HG03439 (cell line): ENCODE measurements around the gene PTPRF.
"Not testable (repeated sequence)": the region's sequence is repeated elsewhere in the genome, so short reads cannot be mapped to it uniquely, and the experiment has no call there.

Experiments used
- ATAC-seq: cut with Tn5 transposase; IDR thresholded peaks from one replicate; pipeline ENCODE4 v1.9.1; 2021; ENCODE audit warnings: mild to moderate bottlenecking, moderate library complexity; ENCODE audit not compliant: unreplicated experiment

The PTPRF gene

GRCh38 chr1:43621386-43621785 is 90.7 kb downstream of the PTPRF start:
- ATAC-seq: no peak

GRCh38 chr1:43621861-43622260 is 91.2 kb downstream of the PTPRF start:
- ATAC-seq: no peak

- ATAC-seq: no peak
Measured at GRCh38 chr1:43622471-43622870, 91.8 kb downstream of the PTPRF start.

DNA sequence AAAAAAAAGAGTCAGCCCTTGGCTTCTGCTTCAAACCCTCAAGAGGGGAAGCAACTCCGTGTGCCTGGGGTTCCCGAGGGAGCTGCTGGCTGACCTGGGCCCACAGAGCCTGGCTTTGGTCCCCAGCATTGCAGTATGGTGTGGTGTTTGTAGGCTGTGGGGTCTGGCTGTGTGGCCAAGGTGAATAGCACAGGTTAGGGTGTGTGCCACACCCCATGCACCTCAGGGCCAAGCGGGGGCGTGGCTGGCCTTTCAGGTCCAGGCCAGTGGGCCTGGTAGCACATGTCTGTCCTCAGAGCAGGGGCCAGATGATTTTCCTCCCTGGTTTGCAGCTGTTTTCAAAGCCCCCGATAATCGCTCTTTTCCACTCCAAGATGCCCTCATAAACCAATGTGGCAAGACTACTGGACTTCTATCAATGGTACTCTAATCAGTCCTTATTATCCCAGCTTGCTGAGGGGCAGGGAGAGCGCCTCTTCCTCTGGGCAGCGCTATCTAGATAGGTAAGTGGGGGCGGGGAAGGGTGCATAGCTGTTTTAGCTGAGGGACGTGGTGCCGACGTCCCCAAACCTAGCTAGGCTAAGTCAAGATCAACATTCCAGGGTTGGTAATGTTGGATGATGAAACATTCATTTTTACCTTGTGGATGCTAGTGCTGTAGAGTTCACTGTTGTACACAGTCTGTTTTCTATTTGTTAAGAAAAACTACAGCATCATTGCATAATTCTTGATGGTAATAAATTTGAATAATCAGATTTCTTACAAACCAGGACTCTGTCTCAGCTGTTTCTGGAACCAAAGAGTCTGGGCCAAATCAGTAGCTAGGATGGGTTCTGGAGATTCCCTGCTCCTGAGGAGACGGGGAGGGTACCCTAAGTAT is 92.5 kb downstream of the PTPRF start:
- ATAC-seq: no peak

GRCh38 chr1:43625063-43625780 is 94.5 kb downstream of the PTPRF start:
- ATAC-seq: no peak

DNA sequence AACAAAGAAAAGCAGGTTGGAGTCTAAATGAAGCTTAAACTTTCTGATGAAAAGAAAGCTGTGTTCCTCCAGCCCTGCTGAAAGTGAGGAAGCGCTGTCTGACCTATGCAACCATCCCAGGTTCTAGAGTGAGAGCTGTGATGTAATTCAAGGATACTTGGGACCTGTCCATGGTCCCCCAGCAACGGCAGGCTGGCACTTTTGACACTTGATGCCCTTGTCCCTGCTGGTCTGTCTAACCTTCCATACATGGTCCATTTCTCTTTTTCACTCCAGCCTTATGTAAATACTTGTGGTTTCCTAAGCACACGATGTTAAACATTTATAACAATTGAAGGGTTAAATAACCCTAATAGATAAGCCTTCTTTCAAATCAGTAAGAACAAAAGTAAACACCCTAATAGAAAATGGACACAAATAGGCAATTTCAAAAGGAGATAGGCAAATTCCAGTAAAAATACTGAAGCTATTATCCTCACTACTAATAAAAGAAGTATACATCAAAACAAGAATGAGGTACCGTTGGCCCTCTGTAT is 101.5 kb downstream of the PTPRF start:
- ATAC-seq: no peak

- no peak for ATAC-seq
Measured at GRCh38 chr1:43634721-43635120, 104.0 kb downstream of the PTPRF start.

DNA sequence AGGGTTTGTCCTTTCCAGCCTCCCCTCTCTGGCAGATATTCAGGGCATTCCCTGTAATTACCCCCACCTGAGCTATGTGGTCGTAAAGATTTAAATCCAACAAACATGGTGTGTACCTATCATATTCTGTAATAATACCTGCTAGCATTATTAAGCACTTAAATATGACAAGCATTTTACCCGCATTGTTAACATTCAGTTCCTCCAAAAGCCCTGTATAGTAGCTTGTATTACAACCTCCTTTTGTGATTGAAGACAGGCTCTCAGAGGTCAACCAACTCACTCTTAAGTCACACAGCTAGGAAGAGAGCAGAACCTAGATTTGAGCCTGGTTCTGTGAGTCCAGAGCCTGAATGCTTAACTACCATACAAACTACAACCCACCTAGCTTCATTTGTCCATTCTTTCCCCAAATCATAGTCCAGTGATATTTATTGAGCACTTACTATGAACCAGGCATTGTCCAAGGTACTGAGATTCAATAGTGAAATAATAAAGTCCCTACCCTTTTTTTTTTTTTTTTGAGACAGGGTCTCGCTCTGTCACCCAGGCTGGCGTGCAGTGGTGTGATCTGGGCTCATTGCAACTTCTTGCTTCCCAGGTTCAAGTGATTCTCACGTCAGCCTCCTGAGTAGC is 105.4 kb downstream of the PTPRF start:
- no peak for ATAC-seq

- no peak for ATAC-seq
Measured at GRCh38 chr1:43637267-43637666, 106.6 kb downstream of the PTPRF start.

- ATAC-seq: not testable (repeated sequence)
Measured at GRCh38 chr1:43638381-43638780, 107.7 kb downstream of the PTPRF start.

DNA sequence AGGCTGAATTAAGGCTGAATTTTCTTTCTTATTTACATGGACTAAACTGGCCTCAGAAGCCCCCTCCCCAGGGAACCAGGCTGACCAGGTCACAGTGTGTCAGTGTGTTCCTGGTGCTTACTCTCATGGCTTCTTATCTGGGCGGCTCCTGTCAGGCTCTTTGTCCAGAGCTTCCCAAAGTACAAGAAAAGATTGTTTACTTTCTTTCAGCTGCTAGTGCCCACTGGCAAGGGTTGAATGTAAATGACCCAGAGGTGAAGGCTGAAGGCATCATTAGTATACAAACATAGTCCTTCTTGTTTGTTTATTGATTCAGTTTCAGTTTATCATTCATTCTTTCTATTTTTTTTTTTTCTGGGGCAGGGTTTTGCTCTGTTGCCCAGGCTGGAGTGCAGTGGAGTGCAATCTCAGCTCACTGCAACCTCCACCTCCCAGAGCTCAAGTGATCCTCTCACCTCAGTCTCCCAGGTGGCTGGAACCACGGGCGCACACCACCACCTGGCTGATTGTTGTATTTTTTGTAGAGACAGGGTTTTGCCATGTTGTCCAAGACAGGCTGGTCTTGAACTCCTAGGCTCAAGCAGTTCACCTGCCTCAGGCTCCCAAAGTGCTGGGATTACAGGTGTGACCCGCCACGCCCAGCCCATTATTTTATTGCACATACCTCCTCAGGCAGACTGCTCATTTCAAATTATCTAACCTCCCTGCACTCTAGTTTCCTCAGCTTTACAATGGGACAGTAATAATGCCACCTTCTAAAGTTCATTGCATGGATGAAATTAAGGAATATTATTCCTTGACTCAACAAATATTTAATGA is 109.5 kb downstream of the PTPRF start:
- no peak for ATAC-seq

- no peak for ATAC-seq
Measured at GRCh38 chr1:43644558-43644957, 113.9 kb downstream of the PTPRF start.

- no peak for ATAC-seq
Measured at GRCh38 chr1:43645461-43645860, 114.8 kb downstream of the PTPRF start.

DNA sequence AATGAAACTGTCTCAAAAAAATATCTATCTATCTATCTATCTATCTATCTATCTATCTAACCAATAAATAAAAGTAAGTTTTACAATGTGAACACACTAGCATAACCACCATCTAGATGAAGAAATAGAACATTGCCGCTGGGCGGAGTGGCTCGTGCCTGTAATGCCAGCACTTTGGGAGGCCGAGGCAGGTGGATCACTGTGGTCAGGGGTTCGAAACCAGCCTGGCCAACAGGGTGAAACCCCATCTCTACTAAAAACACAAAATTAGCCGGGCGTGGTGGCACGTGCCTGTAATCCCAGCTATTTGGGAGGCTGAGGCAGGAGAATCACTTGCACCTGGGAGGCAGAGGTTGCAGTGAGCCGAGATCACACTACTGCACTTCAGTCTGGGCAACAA is 116.6 kb downstream of the PTPRF start:
- ATAC-seq: not testable (repeated sequence)

DNA sequence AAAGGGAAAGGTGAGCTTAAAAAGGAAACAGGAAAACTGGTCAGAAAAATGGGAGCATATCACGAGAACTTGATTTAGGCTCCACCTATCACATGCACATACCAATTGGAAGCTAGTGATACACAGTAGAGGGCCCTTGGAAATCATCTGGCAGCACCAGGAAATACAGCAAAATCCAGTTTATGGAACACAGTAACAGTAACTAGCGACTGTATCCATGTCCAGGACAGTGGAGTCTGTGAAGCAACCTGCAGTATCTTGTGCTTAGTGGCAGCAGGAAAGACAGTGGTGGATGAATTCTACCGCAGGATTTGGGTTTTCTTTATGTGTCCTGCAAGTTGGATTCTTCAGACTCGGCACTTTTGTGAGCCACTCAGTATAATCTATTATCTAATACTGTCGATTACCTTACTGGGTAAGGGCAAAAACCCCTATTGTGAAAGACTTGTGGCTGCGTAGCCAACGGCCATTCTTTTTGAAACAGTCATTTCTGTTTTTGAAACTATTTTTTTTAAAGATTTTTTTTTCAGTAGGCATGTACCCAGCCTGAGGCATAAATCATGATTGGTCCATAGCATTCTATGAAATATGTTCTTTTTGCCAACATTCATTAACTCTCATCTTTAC is 117.7 kb downstream of the PTPRF start:
- ATAC-seq: no peak

GRCh38 chr1:43648876-43649477 is 118.3 kb downstream of the PTPRF start:
- no peak for ATAC-seq

DNA sequence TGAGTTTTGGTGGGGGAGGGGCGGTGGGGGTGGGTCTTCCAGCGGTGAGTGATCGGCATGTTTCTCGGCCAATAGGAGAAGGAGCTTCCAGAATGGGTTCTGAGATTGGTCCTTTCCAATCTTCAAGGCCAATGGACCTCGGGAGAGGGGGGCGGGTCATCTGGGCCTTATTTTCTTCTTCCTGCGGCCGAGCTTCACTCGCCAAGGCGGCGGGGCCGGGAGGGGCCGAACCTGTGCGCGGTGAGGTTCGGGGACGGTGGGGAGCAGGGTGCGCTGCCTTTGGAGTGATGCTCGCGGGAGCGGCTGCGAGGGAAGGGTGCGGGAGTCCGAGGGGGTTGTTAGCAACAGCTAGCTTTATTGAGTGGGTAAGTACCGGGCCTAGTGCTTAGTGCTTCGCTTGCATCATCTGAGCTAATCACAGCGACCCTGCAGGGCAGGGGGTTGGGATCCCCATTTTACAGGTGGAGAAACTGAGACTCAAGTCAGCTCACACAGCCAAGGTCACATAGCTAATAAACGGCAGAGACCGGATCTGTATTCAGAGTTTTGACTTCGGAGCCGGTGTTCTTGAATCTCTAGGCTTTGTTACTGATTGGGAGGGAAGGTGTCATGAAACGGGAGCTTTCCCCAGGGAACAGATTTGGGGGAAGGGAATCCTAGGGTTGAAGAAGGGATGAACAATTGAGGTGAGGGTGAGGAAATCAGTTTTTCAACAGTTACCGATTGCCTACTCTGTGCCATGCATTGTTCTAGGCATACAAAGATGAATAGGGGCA is 119.8 kb downstream of the PTPRF start:
- peak; percentile 70 for ATAC-seq

DNA sequence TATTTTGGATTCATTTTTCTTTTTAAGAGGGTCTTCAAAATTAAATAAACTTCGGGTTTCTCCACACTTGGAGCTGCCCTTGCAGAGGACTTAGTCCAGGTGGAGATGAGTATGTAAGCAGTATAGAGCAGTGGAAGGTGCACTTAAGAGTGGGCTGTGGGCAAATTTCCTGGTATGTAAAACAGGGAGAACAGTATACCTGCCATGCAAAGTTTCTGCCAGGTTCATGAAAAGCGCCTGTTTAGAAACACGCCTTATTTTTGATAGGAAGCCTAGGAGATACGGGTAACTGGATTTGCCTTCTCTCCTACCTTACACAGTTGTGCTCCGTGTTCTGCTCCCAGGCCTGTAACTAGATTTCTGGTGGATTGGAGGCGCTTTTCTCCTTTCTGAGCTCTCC is 120.5 kb downstream of the PTPRF start:
- no peak for ATAC-seq

- ATAC-seq: no peak
Measured at GRCh38 chr1:43651902-43652301, 121.2 kb downstream of the PTPRF start.
